BJ (cell line): ENCODE results near the gene SLC35E2B. TPM values are rescaled to one million over a fixed set of nuclear protein-coding genes. Genes with fewer than 3 reads are reported as not detected.

Experiments used
- CTCF ChIA-PET: fragments of 350-600 bp; formaldehyde crosslinking; extraction: SDS; loops from one replicate; lab custom pipeline; 2021; ENCODE audit warnings: antibody characterized with exemption, inconsistent platforms; lab: Yijun Ruan, JAX
- POLR2A ChIA-PET: fragments of 300-600 bp; sonication (Branson Sonifier 250); formaldehyde crosslinking; extraction: SDS; loops from one replicate; lab custom pipeline; 2021; ENCODE audit warnings: antibody characterized with exemption; lab: Charles Lee
- DNase-seq: peaks from one replicate; pipeline ENCODE4 v3.0.0-alpha.2; 2011; ENCODE audit warnings: low read depth
- H3K27me3 ChIP-seq: 2 replicates; pipeline ENCODE4 v1.6.0; 2011; ENCODE audit warnings: low read length; ENCODE audit not compliant: control insufficient read depth, insufficient read depth
- H3K36me3 ChIP-seq: 2 replicates; pipeline ENCODE4 v1.5.1; 2011; ENCODE audit warnings: low read length; ENCODE audit not compliant: control insufficient read depth, insufficient read depth
- H3K4me3 ChIP-seq: 2 replicates; pipeline ENCODE4 v1.5.1; 2011; ENCODE audit warnings: low read depth, mild to moderate bottlenecking, control low read depth, low read length
- CTCF ChIP-seq: IDR thresholded peaks from 2 replicates; pipeline ENCODE4 v1.5.1; 2011; ENCODE audit warnings: low read depth, mild to moderate bottlenecking, control low read depth, inconsistent platforms, low read length, moderate library complexity; ENCODE audit not compliant: insufficient read depth
- polyA plus RNA-seq: library from polyadenylated mRNA; depleted of rRNA; stranded (reverse); fragments of >200 nt; gene quantifications from 2 replicates; pipeline ENCODE4 v1.2.3, GENCODE V29; 2011

The SLC35E2B gene
- polyA plus RNA-seq, 1 experiment: 15.8 TPM

GRCh38 chr1:1687846-1688245, 4.7 kb downstream of the SLC35E2B start:
- no peak overlapping the region for H3K4me3 ChIP-seq
- H3K27me3 ChIP-seq: no peaks in the 10 kb centered on the region
- no peak for TF ChIP-seq CTCF
- ChIA-PET POLR2A (no interaction called here), CTCF (interaction anchor here (1.0 kb wide), 1 partner anchor 23 kb away, joined by 3 read pairs; no protein-coding TSS in a partner anchor)
- peaks cover 7% of the 10 kb centered on the region for H3K36me3 ChIP-seq
- no peak for DNase-seq

DNA sequence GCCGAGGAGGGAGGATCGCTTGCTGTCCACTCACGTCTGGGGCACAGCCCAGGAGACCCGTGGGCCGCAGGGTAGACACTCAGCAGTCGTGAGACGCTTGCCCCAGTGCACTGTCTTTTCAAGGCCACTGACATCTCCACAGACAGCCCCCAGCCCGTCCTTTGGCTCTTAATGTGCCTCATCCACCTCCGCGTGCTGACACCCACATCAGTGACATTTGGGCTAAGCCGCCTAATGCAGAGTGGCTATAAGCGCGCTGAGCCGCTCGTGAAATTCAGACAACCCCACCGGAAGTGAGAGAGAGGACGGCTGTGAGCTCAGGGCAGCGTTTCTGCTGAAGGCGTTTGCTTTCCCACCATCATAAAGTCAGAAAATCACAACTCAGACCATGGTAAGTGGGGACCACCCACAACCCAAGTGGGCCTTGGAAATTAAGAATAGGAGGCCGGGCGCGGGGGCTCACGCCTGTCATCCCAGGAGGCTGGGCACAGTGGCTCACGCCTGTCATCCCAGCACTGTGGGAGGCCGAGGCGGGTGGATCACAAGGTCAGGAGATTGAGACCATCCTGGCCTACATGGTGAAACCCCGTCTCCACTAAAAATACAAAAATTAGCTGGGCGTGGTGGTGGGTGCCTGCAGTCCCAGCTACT, 8.4 kb downstream of the SLC35E2B start:
- TF ChIP-seq CTCF: no peak
- no peaks in the 10 kb centered on the region for H3K27me3 ChIP-seq
- no peak overlapping the region for H3K4me3 ChIP-seq
- POLR2A ChIA-PET: no interaction called here
- DNase-seq: no peak
- peaks cover 9% of the 10 kb centered on the region for H3K36me3 ChIP-seq
- CTCF ChIA-PET: no interaction called here

GRCh38 chr1:1683104-1683905, 9.3 kb downstream of the SLC35E2B start:
- H3K36me3 ChIP-seq: peaks cover 10% of the 10 kb centered on the region
- ChIA-PET POLR2A (no interaction called here), CTCF (no interaction called here)
- H3K4me3 ChIP-seq: no peak overlapping the region
- DNase-seq: no peak
- no peak for TF ChIP-seq CTCF
- H3K27me3 ChIP-seq: no peaks in the 10 kb centered on the region

- H3K27me3 ChIP-seq: no peaks in the 10 kb centered on the region
- no peak for TF ChIP-seq CTCF
- no peak overlapping the region for H3K4me3 ChIP-seq
- peaks cover 9% of the 10 kb centered on the region for H3K36me3 ChIP-seq
- DNase-seq: no peak
- ChIA-PET CTCF (interaction anchor here (1.6 kb wide), 1 partner anchor 10 kb away, joined by 3 read pairs; no protein-coding TSS in a partner anchor), POLR2A (no interaction called here)
Observed at GRCh38 chr1:1680912-1681273, 11.7 kb downstream of the SLC35E2B start.
